ENCODE measurements around the gene TTYH3. TPM values are rescaled to one million over a fixed set of nuclear protein-coding genes. Genes with fewer than 3 reads are reported as not detected.

Gene TTYH3
- total RNA-seq, 1 donor from 2014 or later: 15.8 TPM

DNA sequence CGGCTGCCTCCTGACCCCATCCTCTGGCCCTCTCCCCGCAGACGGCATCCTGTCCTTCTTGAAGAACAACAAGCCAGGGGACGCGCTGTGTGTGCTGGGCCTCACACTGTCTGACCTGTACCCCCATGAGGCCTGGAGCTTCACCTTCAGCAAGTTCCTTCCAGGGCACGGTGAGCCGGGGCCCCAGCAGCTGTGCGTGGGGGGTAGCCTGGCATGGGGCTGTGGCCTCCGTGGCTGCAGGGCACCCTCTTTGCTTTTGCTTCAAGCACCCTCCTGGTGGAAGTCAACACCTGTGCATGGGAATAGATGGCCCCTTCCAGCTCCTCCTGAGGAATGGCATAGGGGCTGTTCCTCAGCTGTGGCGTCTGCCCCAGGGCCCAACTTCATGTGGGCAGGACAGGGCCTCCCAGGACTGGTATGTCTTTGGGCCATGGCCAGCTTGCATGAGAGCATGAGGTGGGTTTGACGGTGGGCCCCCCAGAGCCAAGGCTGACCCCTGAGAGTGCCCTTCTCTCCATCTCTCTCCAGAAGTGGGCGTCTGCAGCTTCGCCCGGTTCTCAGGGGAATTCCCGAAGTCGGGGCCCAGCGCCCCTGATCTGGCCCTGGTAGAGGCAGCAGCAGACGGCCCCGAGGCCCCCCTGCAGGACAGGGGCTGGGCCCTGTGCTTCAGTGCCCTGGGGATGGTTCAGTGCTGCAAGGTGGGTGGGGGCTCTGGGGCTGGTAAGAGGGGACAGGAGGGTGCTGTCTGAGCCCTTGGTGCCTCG lies 76.9 kb downstream of the TTYH3 start:
- no peak for DNase-seq (ENCODE audit: missing footprints)
- intact Hi-C loops (cut with DNase I): no loop called here
- ATAC-seq: no peak

DNA sequence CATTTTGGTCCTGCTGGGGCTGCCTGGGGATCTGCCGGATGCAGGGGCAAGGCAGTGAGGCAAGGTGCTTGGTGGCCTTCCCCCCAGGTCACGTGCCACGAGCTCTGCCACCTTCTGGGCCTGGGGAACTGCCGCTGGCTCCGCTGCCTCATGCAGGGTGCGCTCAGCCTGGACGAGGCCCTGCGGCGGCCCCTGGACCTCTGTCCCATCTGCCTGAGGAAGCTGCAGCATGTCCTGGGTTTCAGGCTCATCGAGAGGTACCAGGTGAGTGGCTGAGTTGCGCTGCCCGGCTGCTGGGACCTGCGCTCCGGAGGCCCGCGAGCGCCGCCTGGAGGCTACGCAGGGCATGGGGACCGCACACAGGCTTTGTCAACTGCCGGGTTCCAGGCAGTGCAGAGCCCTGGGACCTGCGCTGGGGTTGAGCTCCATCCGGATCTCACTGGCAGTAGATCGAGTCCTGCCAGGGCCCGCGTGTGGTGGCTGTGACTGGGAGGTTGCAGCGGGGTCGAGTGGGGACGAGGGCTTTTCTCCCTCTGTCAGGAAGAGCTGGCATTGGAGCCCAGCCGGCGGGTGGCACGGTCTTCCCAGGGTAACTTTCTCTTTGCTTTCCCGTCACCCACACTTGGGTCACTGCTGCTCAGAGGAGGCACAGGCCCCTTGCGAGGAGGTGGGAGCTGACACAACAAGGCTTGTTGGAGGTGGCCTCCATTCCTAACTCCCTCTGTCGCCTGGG lies 77.9 kb downstream of the TTYH3 start:
- ATAC-seq (peak; percentile 62), DNase-seq (ENCODE audit: missing footprints) (no peak)
- intact Hi-C loops (cut with DNase I): no loop called here

- intact Hi-C loops (cut with DNase I): no loop called here
- no peak for DNase-seq (ENCODE audit: missing footprints)
- ATAC-seq: no peak
These were observed 78.5 kb downstream of the TTYH3 start for GRCh38 chr7:2710286-2710655.

DNA sequence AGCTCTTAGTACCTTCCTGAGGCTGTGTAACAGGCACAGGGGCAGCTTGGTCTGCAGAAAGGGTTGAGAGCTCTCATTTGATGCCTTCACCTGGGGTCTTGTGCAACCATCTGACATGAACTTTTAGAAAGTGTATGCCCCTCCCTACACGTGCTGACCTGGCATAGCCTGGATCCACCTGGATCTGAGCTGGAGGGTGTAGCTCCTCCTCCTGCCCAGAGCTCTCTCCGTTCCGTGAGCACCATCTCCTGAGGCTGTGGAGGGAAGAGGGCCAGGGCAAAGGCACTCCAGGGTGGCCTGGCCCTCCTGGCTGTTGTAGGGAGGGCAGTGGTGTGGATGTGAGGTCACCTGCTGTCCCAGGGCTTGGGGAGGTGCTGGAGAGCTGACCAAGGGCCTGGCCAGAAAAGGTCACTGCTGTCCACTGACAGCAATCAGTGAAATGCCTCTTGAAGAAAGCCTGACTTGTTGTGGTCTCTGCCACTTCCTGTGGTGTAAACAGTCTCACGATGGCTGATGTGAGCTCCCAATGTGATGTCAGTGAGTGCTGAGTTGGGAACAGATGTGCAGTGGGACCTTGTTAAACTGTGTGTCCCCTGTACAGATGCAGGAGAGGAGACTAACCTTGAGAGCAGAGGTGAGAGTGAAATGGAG lies 79.2 kb downstream of the TTYH3 start:
- no peak for ATAC-seq
- intact Hi-C loops (cut with DNase I): no loop called here
- no peak for DNase-seq (ENCODE audit: missing footprints)

DNA sequence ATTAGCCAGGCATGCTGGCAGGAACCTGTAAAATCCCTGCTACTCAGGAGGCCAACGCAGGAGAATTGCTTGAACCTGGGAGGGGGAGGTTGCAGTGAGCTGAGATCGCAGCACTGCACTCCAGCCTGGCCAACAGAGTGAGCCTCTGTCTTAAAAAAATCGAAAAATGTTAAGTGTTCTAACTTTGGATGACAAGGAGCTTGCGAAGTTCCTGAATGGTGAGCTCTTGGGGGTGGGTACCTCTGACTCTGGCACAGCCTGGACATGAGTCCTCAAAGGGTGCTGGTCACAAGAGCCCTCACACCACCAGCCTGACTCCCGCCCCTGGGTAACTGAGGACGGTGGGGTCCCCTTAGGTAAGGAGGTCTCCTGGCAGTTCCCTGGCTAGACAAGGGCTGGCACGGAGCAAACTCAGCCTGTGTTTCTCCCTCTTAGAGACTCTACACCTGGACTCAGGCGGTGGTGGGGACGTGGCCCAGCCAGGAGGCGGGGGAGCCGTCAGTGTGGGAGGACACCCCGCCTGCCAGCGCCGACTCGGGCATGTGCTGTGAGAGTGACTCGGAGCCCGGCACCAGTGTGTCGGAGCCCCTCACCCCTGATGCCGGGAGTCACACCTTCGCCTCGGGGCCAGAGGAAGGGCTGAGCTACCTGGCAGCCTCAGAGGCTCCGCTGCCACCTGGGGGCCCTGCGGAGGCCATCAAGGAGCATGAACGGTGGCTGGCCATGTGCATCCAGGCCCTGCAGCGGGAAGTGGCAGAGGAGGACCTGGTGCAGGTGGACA lies 80.3 kb downstream of the TTYH3 start:
- ATAC-seq: no peak
- intact Hi-C loops (cut with DNase I): no loop called here
- no peak for DNase-seq (ENCODE audit: missing footprints)

- intact Hi-C loops (cut with DNase I): no loop called here
- ATAC-seq (peak; percentile 33), DNase-seq (ENCODE audit: missing footprints) (no peak)
These were observed 81.6 kb downstream of the TTYH3 start for GRCh38 chr7:2713370-2713769.

DNA sequence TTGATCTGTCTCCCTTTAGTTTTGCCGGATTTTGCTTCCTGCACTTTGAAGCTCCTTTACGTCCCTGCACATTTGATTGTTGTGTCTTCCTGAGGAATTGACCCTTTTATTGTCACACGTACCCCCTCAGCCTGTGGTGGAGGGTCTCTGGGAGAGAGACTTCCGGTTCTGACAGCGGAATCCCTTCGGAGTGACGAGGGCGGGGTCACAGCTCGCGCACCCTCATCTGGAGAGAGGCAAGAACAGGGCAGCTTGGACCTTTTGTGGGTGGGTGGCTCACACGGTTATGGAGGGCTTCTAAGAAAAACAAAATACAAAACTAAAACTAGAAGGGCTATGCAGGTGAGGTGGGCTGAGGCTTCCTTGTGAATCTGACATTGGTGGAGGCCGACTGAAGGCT lies 82.2 kb downstream of the TTYH3 start:
- ATAC-seq (no peak), DNase-seq (ENCODE audit: missing footprints) (no peak)
- intact Hi-C loops (cut with DNase I): no loop called here

Other genes with a start within 250 kb of the TTYH3 start
- 13.5 TPM for gene CHST12, start 228.4 kb upstream of the TTYH3 start, total RNA-seq
- gene GRIFIN, start 155.6 kb upstream of the TTYH3 start, total RNA-seq: not detected
- 6.5 TPM for gene LFNG, start 112.2 kb upstream of the TTYH3 start, total RNA-seq
- 14.8 TPM for gene BRAT1, start 76.5 kb upstream of the TTYH3 start, total RNA-seq
- gene IQCE, start 73.0 kb upstream of the TTYH3 start, total RNA-seq: 11.5 TPM
- 0.05 TPM for gene AMZ1, start 56.2 kb downstream of the TTYH3 start, total RNA-seq
- 40.8 TPM for gene GNA12, start 212.3 kb downstream of the TTYH3 start, total RNA-seq

Measured in Right ventricle myocardium inferior (tissue), 1 donor.